HuH-7.5 (cell line): Measurements from ENCODE around the gene STRA8.

Experiments
- DNase-seq: peaks from one replicate; pipeline ENCODE4 v3.0.0; 2011; ENCODE audit warnings: low spot score

The STRA8 gene

DNA sequence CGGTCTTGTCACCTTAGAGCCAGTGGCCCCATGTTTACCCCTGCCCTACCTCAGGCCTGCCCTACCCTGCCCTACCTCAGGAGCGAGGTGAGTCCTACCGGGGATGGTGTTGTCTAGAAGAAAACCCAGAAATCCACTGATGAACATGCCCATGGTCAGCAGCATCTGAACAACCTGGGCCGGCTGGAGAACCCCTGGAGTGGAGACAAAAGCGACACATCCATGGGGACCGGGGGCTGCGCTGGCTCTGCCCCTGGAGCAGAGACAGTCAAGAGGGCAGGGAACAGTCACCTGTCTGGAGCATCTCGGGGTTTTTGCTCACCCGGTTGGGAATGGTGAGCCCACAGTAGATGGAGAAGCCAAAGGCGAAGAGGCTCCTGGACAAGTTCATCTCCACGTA lies 36.3 kb downstream of the STRA8 start:
- no peak for DNase-seq

DNA sequence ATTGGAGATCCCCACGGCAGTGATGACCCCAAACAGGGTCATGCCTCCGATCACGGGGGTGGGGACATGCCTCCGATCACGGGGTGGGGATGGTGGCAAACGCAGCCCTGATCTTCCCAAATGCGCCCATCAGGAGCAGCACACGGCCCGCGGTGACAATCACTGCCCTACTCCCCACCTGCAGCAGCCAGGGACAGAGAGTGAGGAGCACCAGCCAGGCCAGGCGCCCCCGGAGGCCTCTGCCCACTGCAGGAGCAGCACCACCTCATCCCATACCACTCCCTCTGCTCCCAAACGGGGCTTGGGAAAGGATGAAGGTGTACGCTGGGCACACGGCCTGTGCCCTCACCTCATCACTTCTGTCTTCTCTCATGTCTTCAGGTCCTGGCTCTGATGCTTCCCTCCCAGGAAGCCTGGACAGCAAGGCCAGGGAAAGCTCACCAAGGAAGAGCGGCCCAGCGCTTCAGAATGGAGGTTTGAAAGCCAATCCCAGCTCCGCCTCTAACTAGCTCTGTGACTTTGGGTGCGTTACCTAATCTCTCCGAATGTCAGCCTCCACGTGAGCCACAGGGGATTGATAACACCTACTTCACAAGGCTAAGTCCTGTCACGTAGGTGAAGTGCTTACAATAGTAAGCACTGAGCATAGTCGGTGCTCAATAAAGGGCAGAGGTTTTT lies 37.1 kb downstream of the STRA8 start:
- no peak for DNase-seq

DNA sequence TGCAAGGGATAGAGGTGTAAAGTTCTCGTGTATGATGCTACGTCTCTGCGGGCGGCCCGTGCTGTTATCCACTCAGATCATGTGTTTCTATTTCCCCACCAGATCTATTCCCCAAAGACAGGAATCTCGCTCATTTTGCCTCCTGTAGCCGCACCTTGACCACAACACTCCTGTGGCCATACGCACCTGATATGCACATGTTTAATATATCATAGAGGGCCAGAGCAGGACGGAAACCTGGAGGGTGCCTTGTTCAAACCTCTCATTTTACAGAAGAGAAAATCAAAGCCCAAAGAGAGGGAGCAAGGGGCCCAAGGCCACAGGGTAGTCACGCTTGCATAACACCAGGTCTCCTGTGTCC lies 37.6 kb downstream of the STRA8 start:
- DNase-seq = no peak

DNA sequence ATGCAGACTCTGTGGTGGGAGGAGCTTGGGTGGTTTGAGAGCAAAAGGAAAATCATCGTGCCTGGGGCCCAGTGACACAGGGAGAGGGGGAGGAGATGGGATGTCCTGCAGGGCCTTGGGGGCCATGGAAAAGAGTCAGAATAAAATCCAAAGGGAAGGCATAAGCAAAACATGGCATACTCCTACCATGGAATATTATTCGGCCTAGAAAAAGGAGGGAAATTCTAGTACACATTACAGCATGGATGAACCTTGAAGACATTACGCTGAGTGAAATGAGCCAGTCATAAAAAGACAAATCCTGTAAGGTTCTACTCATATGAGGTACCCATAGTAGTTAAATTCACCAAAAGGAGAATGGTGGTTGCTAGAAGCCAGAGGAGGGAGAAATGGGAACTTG lies 38.7 kb downstream of the STRA8 start:
- no peak for DNase-seq

DNA sequence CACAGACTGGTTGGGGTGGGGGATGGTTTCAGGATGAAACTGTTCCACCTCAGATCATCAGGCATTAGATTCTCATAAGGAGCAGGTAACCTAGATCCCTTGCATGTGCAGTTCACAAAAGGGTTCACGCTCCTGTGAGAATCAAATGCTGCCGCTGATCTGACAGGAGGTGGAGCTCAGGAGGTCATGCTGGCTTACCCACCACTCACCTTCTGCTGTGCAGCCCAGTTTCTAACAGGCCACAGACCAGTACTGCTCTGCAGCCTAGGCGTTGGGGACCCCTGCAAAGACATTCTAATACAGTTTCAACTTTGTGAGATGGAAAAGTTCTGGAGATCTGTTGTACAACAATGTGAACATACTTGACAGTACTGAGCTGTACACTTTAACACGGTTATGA lies 39.9 kb downstream of the STRA8 start:
- no peak for DNase-seq

DNA sequence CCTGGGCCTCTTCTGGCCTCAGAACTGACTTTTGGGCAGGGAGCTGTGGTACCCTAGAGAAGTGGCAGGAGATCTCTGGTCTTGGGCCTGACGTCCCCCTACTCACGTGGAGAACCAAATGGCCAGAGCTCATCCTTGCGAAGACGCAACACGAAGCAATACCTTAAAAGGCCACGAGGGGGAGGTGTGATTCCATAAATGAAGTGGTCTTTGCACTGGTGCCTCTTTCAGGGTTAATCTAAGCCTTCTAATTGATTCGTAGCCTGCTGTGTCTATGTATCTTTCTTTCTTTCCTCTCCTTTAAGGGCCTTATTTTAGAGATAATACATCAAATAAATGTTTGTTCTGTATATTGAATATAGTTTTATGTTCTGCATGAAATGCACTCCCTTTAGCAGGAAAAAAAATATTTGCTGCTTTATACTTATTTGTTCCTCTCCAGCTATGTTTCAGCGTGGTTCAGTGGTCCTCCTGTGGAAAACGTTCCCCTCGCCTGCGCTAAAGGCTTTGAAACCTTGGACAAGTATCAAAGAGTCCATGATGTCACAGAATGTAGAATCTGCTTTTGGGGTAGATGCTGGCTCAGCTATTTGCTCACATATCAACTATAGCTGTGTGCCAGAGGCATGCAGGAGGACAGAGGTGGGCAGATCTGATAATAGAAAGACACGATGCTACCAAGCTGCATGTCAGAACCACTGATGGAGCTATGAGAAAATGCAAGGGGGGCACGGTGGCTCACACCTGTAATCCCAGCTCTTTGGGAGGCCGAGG lies 41.0 kb downstream of the STRA8 start:
- DNase-seq = peak; percentile 65

DNA sequence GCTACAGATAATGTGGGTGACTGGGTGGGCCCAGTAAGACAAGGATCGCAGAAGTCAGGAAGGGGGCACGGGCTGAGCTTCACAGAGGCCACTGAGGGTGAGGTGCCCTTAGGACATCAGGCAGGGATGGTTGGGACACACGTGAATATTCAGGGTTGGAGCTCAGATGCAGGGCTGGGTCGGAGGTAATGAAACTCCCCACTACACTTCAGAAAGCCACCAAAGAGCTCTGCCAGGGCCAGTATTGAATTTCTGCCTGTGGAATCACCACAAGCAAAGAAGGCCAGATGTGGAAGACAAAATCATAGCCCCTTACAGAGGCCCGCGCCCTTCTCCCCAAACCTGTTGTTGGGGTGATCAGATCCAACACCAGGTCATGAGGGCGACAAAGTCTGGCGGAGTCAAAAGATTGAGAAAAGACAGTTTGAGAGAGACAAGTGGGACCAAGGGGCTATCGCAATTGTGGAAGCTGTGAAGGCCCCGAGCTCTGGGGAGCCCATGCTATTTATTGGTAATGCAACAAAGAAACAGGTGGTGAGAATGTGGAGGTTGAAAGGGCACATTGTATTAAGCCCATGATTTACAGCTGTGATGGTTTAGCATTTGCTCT lies 42.4 kb downstream of the STRA8 start:
- DNase-seq = no peak

DNA sequence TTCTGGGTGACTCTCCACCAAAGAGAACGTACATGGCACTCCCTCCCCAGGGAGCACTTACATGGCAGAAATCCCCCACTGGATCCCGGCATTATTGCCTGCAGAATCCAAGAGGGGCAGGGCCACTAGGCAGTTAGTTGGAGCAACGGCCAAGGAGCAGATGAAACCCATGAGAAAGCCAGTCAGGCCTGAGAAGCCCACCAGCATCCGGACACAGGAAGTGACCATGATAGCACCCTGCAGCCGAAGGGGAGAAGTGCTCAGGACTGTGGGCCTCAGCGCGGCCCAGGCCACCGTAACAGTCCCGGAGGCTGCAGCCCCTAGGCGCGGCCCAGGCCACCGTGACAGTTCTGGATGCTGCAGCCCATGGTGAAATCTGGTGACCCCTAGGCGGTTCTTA lies 43.5 kb downstream of the STRA8 start:
- no peak for DNase-seq

DNA sequence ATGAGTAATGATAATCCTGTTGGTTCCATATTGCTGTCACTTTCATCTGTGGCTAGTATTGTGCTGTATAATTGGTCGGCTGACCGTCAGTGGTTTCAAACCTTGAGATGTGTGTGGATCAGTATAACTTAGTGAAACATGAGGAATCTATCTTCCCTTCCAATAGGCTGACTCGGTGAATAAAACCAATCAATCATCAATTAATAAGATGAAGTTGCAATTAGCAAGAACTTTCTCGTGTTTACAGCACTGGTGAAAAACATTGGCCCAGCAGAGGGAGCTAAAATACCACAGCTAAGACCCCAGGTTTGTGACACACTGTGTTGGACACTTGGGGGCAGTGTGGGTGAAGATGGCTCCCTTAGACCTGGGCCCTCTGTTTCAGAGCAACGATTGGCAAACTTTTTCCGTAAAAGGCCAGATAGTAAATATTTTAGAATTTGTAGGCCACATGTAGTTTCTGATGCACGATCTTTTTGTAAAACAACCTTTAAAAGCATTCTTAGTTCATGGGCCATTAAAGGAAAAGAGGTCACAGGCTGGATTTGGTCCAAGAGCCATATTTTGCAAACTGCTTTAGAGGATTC lies 47.8 kb downstream of the STRA8 start:
- DNase-seq = peak; percentile 78

DNA sequence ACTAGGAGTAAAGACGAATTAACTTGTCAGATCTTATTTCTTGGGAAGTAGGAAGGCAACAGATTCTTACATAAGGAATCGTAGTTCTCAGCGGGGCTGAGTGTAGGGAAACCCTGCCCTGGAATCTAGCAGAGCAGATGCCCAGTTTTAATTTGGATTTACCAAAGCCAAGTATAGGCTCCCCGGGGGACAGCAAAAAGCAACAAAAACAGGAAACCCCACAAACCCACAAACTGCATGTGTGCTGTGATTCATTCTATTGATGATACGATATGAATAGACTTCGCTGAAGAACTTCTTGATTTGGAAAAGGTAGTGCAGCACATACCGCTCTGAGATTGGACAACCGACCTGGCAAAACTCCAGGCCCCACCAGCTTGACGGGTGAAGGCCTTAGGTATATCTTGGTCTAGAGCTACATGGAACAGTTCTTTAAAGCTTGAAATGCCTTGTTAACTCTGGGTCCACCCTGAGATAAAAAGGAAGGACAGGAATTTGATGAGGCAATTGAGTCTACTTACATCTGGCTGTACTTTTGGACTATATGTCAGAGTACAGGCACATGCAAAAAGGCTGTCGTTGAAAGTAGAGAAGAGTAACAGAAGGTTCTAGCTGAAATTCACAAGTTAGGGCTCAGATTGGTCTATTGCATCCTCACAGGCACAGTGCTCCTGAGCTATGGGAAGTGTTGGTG lies 49.1 kb downstream of the STRA8 start:
- DNase-seq = no peak

DNA sequence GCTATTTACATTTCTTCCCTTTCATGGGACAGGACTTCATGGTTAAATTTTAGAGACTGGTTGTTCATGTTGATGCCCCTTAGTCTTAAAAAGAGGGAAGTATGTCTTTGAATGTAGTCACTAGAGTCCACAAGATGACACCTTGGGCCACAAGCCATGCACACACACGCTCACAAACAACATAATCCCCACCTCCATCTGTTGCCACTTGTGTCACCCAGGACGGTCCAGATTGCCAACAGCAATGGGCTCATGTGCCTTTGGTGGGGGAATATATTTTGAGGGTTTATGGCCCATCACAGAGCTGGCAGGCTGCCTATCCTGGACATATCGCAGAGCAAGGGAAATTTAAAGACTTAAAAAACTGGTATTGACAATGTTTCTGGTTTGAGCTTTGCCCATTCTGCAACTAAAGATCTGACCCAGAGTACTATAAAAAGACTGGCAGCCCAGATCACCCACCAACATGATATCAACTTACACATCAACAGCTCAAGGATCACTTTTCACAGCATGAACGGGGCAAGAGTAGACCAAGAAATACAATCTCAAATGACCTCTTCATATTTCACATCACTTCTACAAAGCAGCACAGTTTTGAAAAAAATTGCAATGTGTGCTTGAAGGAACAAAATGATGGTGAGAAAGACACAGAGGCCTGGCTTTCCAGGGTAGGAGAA lies 50.5 kb downstream of the STRA8 start:
- DNase-seq = no peak

DNA sequence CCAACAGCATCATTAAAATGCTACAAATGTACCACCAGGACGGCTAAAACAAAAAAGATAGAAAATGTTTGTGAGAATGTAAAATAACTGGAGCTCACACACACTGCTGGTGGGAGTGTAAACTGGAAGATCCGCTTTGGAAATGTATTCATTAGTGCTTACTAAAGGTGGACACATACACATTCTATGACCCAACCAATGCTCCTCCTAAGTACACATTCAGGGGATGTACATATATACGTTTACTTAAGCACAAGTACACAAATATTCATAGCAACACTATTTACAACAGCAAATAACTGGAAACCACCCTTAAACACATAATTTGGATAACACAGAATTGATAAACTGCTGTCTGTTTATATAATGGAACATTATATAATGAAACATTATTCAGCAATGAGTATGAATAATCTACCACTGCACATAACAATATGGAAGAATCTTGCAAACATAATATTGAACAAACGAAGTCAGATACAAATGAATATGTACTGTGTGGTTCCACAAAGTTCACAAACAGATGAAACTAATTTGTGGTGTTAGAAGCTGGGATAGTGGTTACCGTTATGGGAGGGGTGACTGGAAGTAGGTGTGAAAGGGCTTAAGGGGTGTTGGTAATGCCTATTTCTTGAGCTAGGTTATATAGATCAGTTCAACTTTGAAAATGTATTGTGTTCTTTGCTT lies 52.1 kb downstream of the STRA8 start:
- DNase-seq = no peak

DNA sequence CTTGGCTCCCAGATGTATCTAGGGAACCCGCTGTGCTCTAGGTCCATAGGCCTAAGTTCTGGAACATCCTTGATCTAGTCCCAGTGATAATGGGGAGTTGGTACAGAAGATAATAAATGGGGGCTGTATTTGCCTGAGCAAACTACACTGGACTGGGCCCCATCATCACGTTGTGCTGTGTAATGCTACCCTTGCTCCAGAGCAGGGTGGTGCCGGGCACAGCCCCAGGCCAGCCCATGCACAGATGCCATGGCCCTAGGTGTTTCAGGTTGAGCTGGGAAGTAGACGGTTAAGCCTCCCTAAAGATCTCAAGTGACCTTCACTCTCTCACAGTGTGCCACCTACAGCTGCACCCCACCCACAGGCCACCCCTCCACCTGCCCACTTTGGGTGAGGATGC lies 53.2 kb downstream of the STRA8 start:
- no peak for DNase-seq

DNA sequence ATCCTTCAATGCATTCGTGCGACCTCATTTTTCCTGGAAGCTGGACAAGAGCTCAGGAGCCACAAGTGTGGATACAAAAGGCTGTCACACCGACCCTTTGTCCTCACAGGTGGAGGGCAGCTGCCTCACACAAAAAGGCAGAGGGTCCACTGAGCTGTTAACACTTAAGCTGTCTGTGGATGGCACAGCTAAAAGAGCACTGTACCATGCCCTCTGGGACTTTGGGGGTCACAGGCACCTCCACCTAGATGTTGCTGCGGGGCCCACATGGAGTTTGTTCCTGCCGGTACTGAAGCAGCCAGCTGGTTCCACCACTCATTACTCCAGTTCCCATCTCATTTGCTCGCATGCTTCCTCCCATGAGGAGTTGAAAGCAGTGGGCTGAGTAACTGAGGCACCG lies 57.0 kb downstream of the STRA8 start:
- no peak for DNase-seq

DNA sequence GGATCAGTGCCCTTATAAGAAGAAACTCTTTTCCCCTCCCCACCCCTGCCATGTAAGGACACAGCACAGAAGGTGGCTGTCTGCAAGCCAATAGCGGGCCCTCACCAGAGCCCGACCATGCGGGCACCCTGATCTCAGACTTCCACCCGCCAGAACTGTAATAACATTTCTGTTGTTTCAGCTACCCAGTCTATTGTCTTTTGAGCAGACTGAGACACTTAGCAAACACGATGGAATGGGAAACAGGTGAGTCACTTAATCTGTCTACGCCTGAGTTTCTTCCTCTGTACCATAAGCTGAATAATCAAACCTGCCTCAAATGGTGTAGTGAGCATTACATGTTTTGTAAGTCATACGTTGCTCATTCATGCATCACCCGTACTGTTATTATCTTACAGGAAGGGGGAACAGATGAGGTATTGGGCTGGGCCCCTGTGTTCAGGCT lies 58.2 kb downstream of the STRA8 start:
- no peak for DNase-seq

DNA sequence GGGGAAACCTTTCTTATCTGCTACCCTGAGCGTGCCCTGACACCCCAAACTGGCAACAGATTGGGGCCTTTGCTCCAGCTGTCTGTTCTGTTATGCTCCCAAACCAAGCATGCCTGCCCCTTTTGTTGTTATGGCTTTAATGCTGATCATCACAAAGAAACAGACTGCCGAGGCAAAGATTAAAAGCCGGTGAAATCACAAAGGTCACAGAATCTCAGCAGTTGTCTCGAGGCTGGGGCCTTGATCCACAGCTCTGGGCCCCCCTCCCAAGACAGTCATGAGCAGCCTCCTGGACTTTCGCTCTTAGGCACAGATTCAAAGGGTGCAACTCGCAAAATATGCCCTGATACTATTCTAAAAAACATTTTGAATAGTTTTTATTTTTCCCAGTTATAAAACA lies 65.6 kb downstream of the STRA8 start:
- DNase-seq = no peak

DNA sequence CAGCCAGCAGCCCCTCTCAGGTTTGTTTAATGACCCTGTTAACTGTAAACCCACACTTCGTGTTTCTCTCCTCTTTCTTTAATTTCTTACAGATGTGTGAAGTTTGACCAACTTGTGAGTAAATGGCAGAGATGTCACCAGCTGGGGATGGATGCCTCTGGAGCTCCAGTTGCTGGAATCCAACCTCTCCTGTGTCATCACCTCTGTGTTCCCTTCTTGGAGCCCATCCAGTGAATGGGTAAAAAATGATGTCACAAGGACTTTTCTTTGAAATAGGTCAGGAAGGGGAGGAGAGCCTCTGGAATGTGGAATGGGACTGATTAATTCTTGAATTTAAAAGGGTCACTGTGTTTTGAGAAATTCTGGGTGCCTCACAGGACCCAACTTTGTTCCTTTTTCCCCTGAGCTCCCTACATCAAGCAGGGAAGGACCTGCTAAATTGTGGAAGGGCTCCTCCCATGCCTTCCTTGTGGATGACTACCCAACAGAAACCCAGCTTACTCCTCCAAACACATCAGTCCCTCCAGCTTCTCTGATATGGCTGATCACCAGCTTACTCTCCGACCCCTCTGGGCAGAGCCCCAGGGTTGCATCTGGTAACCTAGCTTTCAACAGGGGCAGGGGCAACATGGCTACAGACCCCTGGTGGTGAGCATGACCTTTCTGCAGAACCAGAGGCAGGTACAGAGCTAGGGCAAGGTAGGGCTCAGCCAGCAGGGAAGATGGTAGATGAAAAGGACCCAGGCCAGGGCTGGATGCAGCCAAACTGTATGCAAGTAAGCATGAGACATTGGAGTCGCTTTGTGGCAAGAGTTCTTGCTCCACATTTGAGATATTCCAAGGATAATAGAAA lies 67.5 kb downstream of the STRA8 start:
- no peak for DNase-seq
